ENCODE results near the gene SLC35C1. TPM values are rescaled to one million over a fixed set of nuclear protein-coding genes. Genes with fewer than 3 reads are reported as not detected.
A peak's percentile ranks its signal among the peaks of the same experiment; 100 is the strongest.

The SLC35C1 gene
- total RNA-seq = 1 to 10 TPM; 5.6 to 6.5 TPM

GRCh38 chr11:45804761-45805304 lies at the start of gene SLC35C1:
Gene SLC35C1 (plus strand): TSS chr11:45805149. CDS start chr11:45805802, 653 bp downstream.
- H3K36me3 Mint-ChIP-seq (ENCODE audit: low read depth) = no peaks in the 10 kb centered on the region
- no peaks in the 10 kb centered on the region for H3K27me3 Mint-ChIP-seq (ENCODE audit: low read depth)
- CTCF ChIA-PET = interaction anchor here (0.7 to 1.8 kb wide), 3 partner anchors 33 to 505 kb away, joined by 3 to 10 read pairs (median 7); no protein-coding TSS in a partner anchor
- peaks cover 36% of the 10 kb centered on the region for H3K4me1 Mint-ChIP-seq (ENCODE audit: low read depth)
- H3K4me3 Mint-ChIP-seq = peak within 1 kb of the TSS; percentile 90
- no peaks in the 10 kb centered on the region for H3K9me3 Mint-ChIP-seq
- intact Hi-C loops (cut with micrococcal nuclease) = loop anchor here (1.0 to 2.0 kb wide), 4 partner anchors 38 to 316 kb away; partner anchors contain the start of genes CRY2 and PHF21A
- peak within 1 kb of the TSS; percentile 81 for H3K27ac Mint-ChIP-seq
- peak; percentile 97 for DNase-seq

- DNase-seq = no peak
- intact Hi-C loops (cut with micrococcal nuclease) = no loop called here
- H3K4me1 Mint-ChIP-seq (ENCODE audit: low read depth) = no peaks in the 10 kb centered on the region
- no peaks in the 10 kb centered on the region for H3K36me3 Mint-ChIP-seq (ENCODE audit: low read depth)
- no peaks in the 10 kb centered on the region for H3K9me3 Mint-ChIP-seq
- no peak overlapping the region for H3K27ac Mint-ChIP-seq
- H3K4me3 Mint-ChIP-seq = no peak overlapping the region
- H3K27me3 Mint-ChIP-seq (ENCODE audit: low read depth) = peaks cover 13% of the 10 kb centered on the region
- CTCF ChIA-PET = interaction anchor here (0.6 to 4.5 kb wide), 3 partner anchors 16 to 215 kb away, joined by 3 to 18 read pairs (median 3); no protein-coding TSS in a partner anchor
These were observed 49.6 kb upstream of the SLC35C1 start for GRCh38 chr11:45755281-45755859.

- Mint-ChIP-seq H3K36me3 (ENCODE audit: low read depth) (no peaks in the 10 kb centered on the region), H3K4me3 (no peak overlapping the region), H3K27ac (no peak overlapping the region), H3K27me3 (ENCODE audit: low read depth) (peaks cover 8% of the 10 kb centered on the region), H3K9me3 (no peaks in the 10 kb centered on the region), H3K4me1 (ENCODE audit: low read depth) (no peaks in the 10 kb centered on the region)
- CTCF ChIA-PET = interaction anchor here (0.6 to 4.5 kb wide), 3 partner anchors 15 to 214 kb away, joined by 3 to 18 read pairs (median 3); no protein-coding TSS in a partner anchor
- intact Hi-C loops (cut with micrococcal nuclease) = no loop called here
- no peak for DNase-seq
These were observed 48.5 kb upstream of the SLC35C1 start for GRCh38 chr11:45756384-45757010.

DNA sequence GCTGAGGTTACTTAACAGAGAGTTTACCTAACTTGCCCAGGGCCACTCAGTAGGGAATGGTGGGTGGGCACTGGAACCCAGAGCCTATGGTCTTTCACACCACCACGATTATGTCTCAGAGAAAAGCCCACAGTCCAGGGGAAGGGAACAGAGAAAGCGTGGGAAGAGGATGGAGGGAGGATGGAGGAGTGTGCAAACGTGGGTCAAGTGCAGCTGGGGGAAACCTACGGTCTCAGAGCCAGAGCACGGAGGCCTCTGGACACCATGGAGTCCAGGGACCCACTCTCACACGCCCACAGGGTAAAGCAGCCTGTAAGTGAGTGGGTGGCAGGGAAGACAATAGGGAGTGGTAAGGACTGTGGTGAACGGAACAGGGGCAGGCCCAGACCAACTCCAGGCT lies 47.3 kb upstream of the SLC35C1 start:
- no peak for DNase-seq
- intact Hi-C loops (cut with micrococcal nuclease) = no loop called here
- CTCF ChIA-PET = interaction anchor here (4.5 kb wide), 1 partner anchor 14 kb away, joined by 18 read pairs; no protein-coding TSS in a partner anchor
- Mint-ChIP-seq H3K27me3 (ENCODE audit: low read depth) (peaks cover 5% of the 10 kb centered on the region), H3K36me3 (ENCODE audit: low read depth) (no peaks in the 10 kb centered on the region), H3K4me1 (ENCODE audit: low read depth) (no peaks in the 10 kb centered on the region), H3K4me3 (no peak overlapping the region), H3K9me3 (no peaks in the 10 kb centered on the region), H3K27ac (no peak overlapping the region)

DNA sequence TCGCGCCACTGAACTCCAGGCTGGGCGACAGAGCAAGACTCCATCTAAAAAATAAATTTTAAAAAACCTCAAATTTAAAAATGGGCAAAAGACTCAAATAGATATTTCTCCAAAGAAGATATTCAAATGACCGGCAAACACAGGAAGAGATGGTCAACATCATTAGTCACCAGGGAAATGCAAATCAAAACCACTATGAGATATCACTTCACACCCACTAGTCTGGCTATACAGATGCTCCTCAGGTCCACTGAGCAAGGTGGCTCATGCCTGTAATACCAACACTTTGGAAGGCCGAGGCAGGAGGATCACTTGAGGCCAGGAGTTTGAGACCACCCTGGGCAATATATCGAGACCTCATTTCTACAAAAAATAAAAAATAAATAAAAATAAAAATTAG lies 43.3 kb upstream of the SLC35C1 start:
- Mint-ChIP-seq H3K4me1 (ENCODE audit: low read depth) (no peaks in the 10 kb centered on the region), H3K4me3 (no peak overlapping the region), H3K27ac (no peak overlapping the region), H3K9me3 (no peaks in the 10 kb centered on the region), H3K27me3 (ENCODE audit: low read depth) (no peaks in the 10 kb centered on the region), H3K36me3 (ENCODE audit: low read depth) (no peaks in the 10 kb centered on the region)
- CTCF ChIA-PET = no interaction called here
- DNase-seq = no peak
- intact Hi-C loops (cut with micrococcal nuclease) = no loop called here

GRCh38 chr11:45765107-45765668 lies 39.8 kb upstream of the SLC35C1 start:
- Mint-ChIP-seq H3K36me3 (ENCODE audit: low read depth) (no peaks in the 10 kb centered on the region), H3K4me1 (ENCODE audit: low read depth) (no peaks in the 10 kb centered on the region), H3K9me3 (no peaks in the 10 kb centered on the region), H3K27me3 (ENCODE audit: low read depth) (no peaks in the 10 kb centered on the region), H3K4me3 (no peak overlapping the region), H3K27ac (no peak overlapping the region)
- intact Hi-C loops (cut with micrococcal nuclease) = no loop called here
- DNase-seq = no peak
- CTCF ChIA-PET = interaction anchor here (0.8 kb wide), 1 partner anchor 110 kb away, joined by 3 read pairs; no protein-coding TSS in a partner anchor

GRCh38 chr11:45765836-45766235 lies 39.1 kb upstream of the SLC35C1 start:
- no peak for DNase-seq
- Mint-ChIP-seq H3K27ac (no peak overlapping the region), H3K4me3 (no peak overlapping the region), H3K27me3 (ENCODE audit: low read depth) (no peaks in the 10 kb centered on the region), H3K4me1 (ENCODE audit: low read depth) (no peaks in the 10 kb centered on the region), H3K36me3 (ENCODE audit: low read depth) (no peaks in the 10 kb centered on the region), H3K9me3 (no peaks in the 10 kb centered on the region)
- CTCF ChIA-PET = interaction anchor here (0.8 kb wide), 1 partner anchor 111 kb away, joined by 3 read pairs; no protein-coding TSS in a partner anchor
- intact Hi-C loops (cut with micrococcal nuclease) = no loop called here

GRCh38 chr11:45766469-45766868 lies 38.5 kb upstream of the SLC35C1 start:
- Mint-ChIP-seq H3K36me3 (ENCODE audit: low read depth) (no peaks in the 10 kb centered on the region), H3K4me3 (no peak overlapping the region), H3K27ac (no peak overlapping the region), H3K9me3 (no peaks in the 10 kb centered on the region), H3K4me1 (ENCODE audit: low read depth) (no peaks in the 10 kb centered on the region), H3K27me3 (ENCODE audit: low read depth) (no peaks in the 10 kb centered on the region)
- intact Hi-C loops (cut with micrococcal nuclease) = no loop called here
- DNase-seq = no peak
- CTCF ChIA-PET = no interaction called here

DNA sequence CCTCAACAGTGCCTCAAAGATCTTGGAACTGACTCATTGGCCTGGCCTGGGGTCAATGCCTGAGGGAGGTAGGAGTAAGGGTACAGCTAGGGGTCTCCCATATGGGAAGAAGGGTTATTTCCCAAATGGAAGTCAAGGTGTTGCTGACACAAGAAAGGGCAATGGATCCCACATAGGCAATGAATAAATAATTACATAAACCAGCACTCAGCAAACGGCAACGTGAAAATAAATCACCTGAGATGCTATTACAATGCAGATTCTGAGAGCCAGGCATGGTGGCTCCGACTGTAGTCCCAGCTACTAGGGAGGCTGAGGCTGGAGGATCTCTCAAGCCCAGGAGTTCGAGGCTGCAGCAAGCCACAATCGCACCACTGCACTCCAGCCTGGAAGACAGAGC lies 36.5 kb upstream of the SLC35C1 start:
- no peaks in the 10 kb centered on the region for H3K9me3 Mint-ChIP-seq
- H3K27me3 Mint-ChIP-seq (ENCODE audit: low read depth) = no peaks in the 10 kb centered on the region
- no peak overlapping the region for H3K4me3 Mint-ChIP-seq
- no peak overlapping the region for H3K27ac Mint-ChIP-seq
- no peaks in the 10 kb centered on the region for H3K36me3 Mint-ChIP-seq (ENCODE audit: low read depth)
- peaks cover 7% of the 10 kb centered on the region for H3K4me1 Mint-ChIP-seq (ENCODE audit: low read depth)
- DNase-seq = no peak
- intact Hi-C loops (cut with micrococcal nuclease) = no loop called here
- CTCF ChIA-PET = interaction anchor here (0.6 to 0.9 kb wide), 2 partner anchors 47 to 75 kb away, joined by 4 to 5 read pairs; no protein-coding TSS in a partner anchor

GRCh38 chr11:45769960-45770359 lies 35.0 kb upstream of the SLC35C1 start:
- CTCF ChIA-PET = interaction anchor here (2.6 to 3.3 kb wide), 2 partner anchors 115 to 398 kb away, joined by 26 to 42 read pairs; no protein-coding TSS in a partner anchor
- no peak overlapping the region for H3K27ac Mint-ChIP-seq

GRCh38 chr11:45771193-45771565 lies 33.8 kb upstream of the SLC35C1 start:
- Mint-ChIP-seq H3K27me3 (ENCODE audit: low read depth) (no peaks in the 10 kb centered on the region), H3K4me3 (peak overlapping the region; percentile 86), H3K27ac (no peak overlapping the region), H3K36me3 (ENCODE audit: low read depth) (no peaks in the 10 kb centered on the region), H3K4me1 (ENCODE audit: low read depth) (peaks cover 7% of the 10 kb centered on the region), H3K9me3 (no peaks in the 10 kb centered on the region)
- CTCF ChIA-PET = interaction anchor here (0.7 to 3.3 kb wide), 48 partner anchors 11 to 629 kb away, joined by 3 to 42 read pairs (median 4); partner anchors contain the start of gene SLC35C1
- intact Hi-C loops (cut with micrococcal nuclease) = loop anchor here (1.0 to 10.0 kb wide), 6 partner anchors 76 to 656 kb away; partner anchors contain the start of gene CRY2
- peak; percentile 78 for DNase-seq

More at GRCh38 chr11:45769960-45770359, 35.0 kb upstream of the SLC35C1 start:
- intact Hi-C loops (cut with micrococcal nuclease) = loop anchor here (2.0 to 10.0 kb wide), 4 partner anchors 77 to 655 kb away; partner anchors contain the start of gene CRY2
- H3K9me3 Mint-ChIP-seq = no peaks in the 10 kb centered on the region
- no peak for DNase-seq
- H3K4me1 Mint-ChIP-seq (ENCODE audit: low read depth) = peaks cover 7% of the 10 kb centered on the region
- no peaks in the 10 kb centered on the region for H3K27me3 Mint-ChIP-seq (ENCODE audit: low read depth)
- no peak overlapping the region for H3K4me3 Mint-ChIP-seq
- no peaks in the 10 kb centered on the region for H3K36me3 Mint-ChIP-seq (ENCODE audit: low read depth)

Measured in activated naive CD4-positive, alpha-beta T cell treated with anti-CD3 and anti-CD28 coated beads for 36 hours (primary cell).